Fibroblast of lung (primary cell): ENCODE data around the gene PDE1A. TPM values are rescaled to one million over a fixed set of nuclear protein-coding genes. Genes with fewer than 3 reads are reported as not detected.

ENCODE experiments used
- DNase-seq, 2 donors: peaks; one replicate each; pipeline versions ENCODE4 v3.0.0 to v3.0.0-alpha.2; 2010; ENCODE audit warnings: low read depth in 2 of 2
- H2AFZ ChIP-seq: 2 replicates; pipeline ENCODE4 v1.5.1; 2012; ENCODE audit warnings: low read length, control low read depth, inconsistent platforms
- H3K27ac ChIP-seq: 2 replicates; pipeline ENCODE4 v1.5.1; 2011; ENCODE audit warnings: low read length, control low read depth; ENCODE audit not compliant: insufficient read depth
- H3K27me3 ChIP-seq: 2 replicates; pipeline ENCODE4 v1.5.1; 2011; ENCODE audit warnings: mild to moderate bottlenecking, low read length; ENCODE audit not compliant: control insufficient read depth, insufficient read depth
- H3K36me3 ChIP-seq: 2 replicates; pipeline ENCODE4 v1.5.1; 2011; ENCODE audit warnings: low read length; ENCODE audit not compliant: control insufficient read depth, insufficient read depth
- H3K4me1 ChIP-seq: 2 replicates; pipeline ENCODE4 v1.5.1; 2011; ENCODE audit warnings: low read length; ENCODE audit not compliant: control insufficient read depth, insufficient read depth; ENCODE audit errors: extremely low read depth
- H3K4me2 ChIP-seq: 2 replicates; pipeline ENCODE4 v1.5.1; 2011; ENCODE audit warnings: low read length, control low read depth; ENCODE audit not compliant: insufficient read depth; ENCODE audit errors: extremely low read depth
- H3K4me3 ChIP-seq, 4 experiments: fragments of 200-600 bp in 1 of 4; sonication (generic) in 1 of 4; replicated peaks in 1 of 4; 2 replicates each; pipeline ENCODE4 v1.5.1; 2011 to 2016; ENCODE audit warnings: low read length in 4 of 4, low read depth in 3 of 4, mild to moderate bottlenecking in 3 of 4, control low read depth in 2 of 4, inconsistent platforms in 1 of 4, mixed read lengths in 1 of 4; ENCODE audit not compliant: insufficient read depth in 1 of 4; ENCODE audit errors: control extremely low read depth in 1 of 4
- H3K79me2 ChIP-seq: 2 replicates; pipeline ENCODE4 v1.5.1; 2012; ENCODE audit warnings: mild to moderate bottlenecking, low read length, inconsistent platforms; ENCODE audit not compliant: control insufficient read depth, insufficient read depth
- H3K9ac ChIP-seq: 2 replicates; pipeline ENCODE4 v1.5.1; 2011; ENCODE audit warnings: mild to moderate bottlenecking, low read length, control low read depth; ENCODE audit not compliant: insufficient read depth
- H3K9me3 ChIP-seq: 2 replicates; pipeline ENCODE4 v1.5.1; 2012; ENCODE audit warnings: low read depth, low read length; ENCODE audit not compliant: control insufficient read depth, insufficient read depth
- H4K20me1 ChIP-seq: 2 replicates; pipeline ENCODE4 v1.5.1; 2011; ENCODE audit warnings: low read length; ENCODE audit not compliant: control insufficient read depth, insufficient read depth; ENCODE audit errors: extremely low read depth
- CTCF ChIP-seq, 2 donors: IDR thresholded peaks in 1 of 2; conservative IDR thresholded peaks in 1 of 2; 1 replicate in 1 of 2; 2 replicates in 1 of 2; pipeline ENCODE4 v1.5.1; 2011 to 2012; ENCODE audit warnings: low read length in 2 of 2, control low read depth in 1 of 2, inconsistent platforms in 1 of 2, low read depth in 1 of 2, mild to moderate bottlenecking in 1 of 2
- EZH2 ChIP-seq: IDR thresholded peaks from 2 replicates; pipeline ENCODE4 v1.5.1; 2012; ENCODE audit warnings: low read length, control low read depth, mild to moderate bottlenecking; ENCODE audit errors: missing control alignments
- polyA plus RNA-seq, 2 donors: library from polyadenylated mRNA; depleted of rRNA in 1 of 2; stranded (reverse) in 1 of 2; unstranded in 1 of 2; fragments of >200 nt; gene quantifications; 2 replicates each; pipeline ENCODE4 v1.2.1, GENCODE V29; 2011 to 2012; ENCODE audit warnings: missing spikeins in 1 of 2
- total RNA-seq: library from RNA; depleted of rRNA; stranded (reverse); fragments of >200 nt; gene quantifications from 2 replicates; pipeline ENCODE4 v1.2.1, GENCODE V29; 2014

The PDE1A gene
- total and polyA plus RNA-seq, 2 donors (not counting 1 experiment from before 2014, with no cell fraction given): 4.0 to 7.1 TPM

- Histone ChIP-seq H3K4me2 (no peak overlapping the region), H3K79me2 (no peaks in the 10 kb centered on the region), H3K27ac (no peak overlapping the region), H3K9ac (no peak overlapping the region), H3K9me3 (no peaks in the 10 kb centered on the region), H2AFZ (no peak overlapping the region), H3K27me3 (no peaks in the 10 kb centered on the region), H3K36me3 (no peaks in the 10 kb centered on the region), H3K4me1 (no peaks in the 10 kb centered on the region), H3K4me3 (no peak overlapping the region), H4K20me1 (no peaks in the 10 kb centered on the region)
- no peak for TF ChIP-seq EZH2
- peak in 1 of 2 donors; percentile 22 for TF ChIP-seq CTCF (conservative IDR thresholded peaks at IDR 0.05 in 1 of 2, IDR thresholded peaks at IDR 0.05 in 1 of 2; ENCODE audit: low read depth in 1 of 2, low read length in 2 of 2)
- DNase-seq: no peak
Measured at GRCh38 chr2:182101263-182101662, 325.6 kb downstream of the PDE1A start.

- DNase-seq: no peak
- H3K9me3 ChIP-seq: no peaks in the 10 kb centered on the region
- no peaks in the 10 kb centered on the region for H3K36me3 ChIP-seq
- no peak overlapping the region for H3K4me3 ChIP-seq
- TF ChIP-seq CTCF (conservative IDR thresholded peaks at IDR 0.05 in 1 of 2, IDR thresholded peaks at IDR 0.05 in 1 of 2; ENCODE audit: low read depth in 1 of 2, low read length in 2 of 2) (no peak), EZH2 (no peak)
- no peaks in the 10 kb centered on the region for H3K79me2 ChIP-seq
- H3K27ac ChIP-seq: no peak overlapping the region
- no peaks in the 10 kb centered on the region for H4K20me1 ChIP-seq
- H2AFZ ChIP-seq: no peak overlapping the region
- H3K4me1 ChIP-seq: no peaks in the 10 kb centered on the region
- no peaks in the 10 kb centered on the region for H3K27me3 ChIP-seq
- no peak overlapping the region for H3K9ac ChIP-seq
- H3K4me2 ChIP-seq: no peak overlapping the region
Measured at GRCh38 chr2:182098648-182099047, 328.2 kb downstream of the PDE1A start.

GRCh38 chr2:182097571-182098164 lies 329.2 kb downstream of the PDE1A start:
- Histone ChIP-seq H2AFZ (no peak overlapping the region), H3K4me2 (no peak overlapping the region), H3K4me3 (no peak overlapping the region), H3K27me3 (no peaks in the 10 kb centered on the region), H3K9ac (no peak overlapping the region), H3K9me3 (no peaks in the 10 kb centered on the region), H3K36me3 (no peaks in the 10 kb centered on the region), H3K4me1 (no peaks in the 10 kb centered on the region), H4K20me1 (no peaks in the 10 kb centered on the region), H3K79me2 (no peaks in the 10 kb centered on the region), H3K27ac (no peak overlapping the region)
- no peak for DNase-seq
- TF ChIP-seq CTCF (conservative IDR thresholded peaks at IDR 0.05 in 1 of 2, IDR thresholded peaks at IDR 0.05 in 1 of 2; ENCODE audit: low read depth in 1 of 2, low read length in 2 of 2): no peak
- no peak for TF ChIP-seq EZH2
